ENCODE measurements around the gene RAB11FIP4.
"Not testable (repeated sequence)": the region's sequence is repeated elsewhere in the genome, so short reads cannot be mapped to it uniquely, and the experiment has no call there.

RAB11FIP4 gene

GRCh38 chr17:31391496-31391949 lies at the start of gene RAB11FIP4:
RAB11FIP4 (plus strand) TSS chr17:31391675; CDS start chr17:31391853, 178 bp downstream.
- TF ChIP-seq FOXP2 (optimal IDR thresholded peaks at IDR 0.05; ENCODE audit: control extremely low read depth, extremely low read length, insufficient read depth) (no peak), POLR2AphosphoS5 (IDR thresholded peaks at IDR 0.05; ENCODE audit: borderline replicate concordance, low read depth, low read length) (no peak), EZH2 (IDR thresholded peaks at IDR 0.05) (no peak)
- Histone ChIP-seq H3K9ac (ENCODE audit: insufficient read length) (no peak within 1 kb of the TSS), H3K4me3 (peak within 1 kb of the TSS; percentile 69), H3K9me3 (ENCODE audit: low read depth, low read length) (no peaks in the 10 kb centered on the region), H3K36me3 (ENCODE audit: insufficient read depth, low read length) (no peaks in the 10 kb centered on the region), H3K27ac (no peak within 1 kb of the TSS)
- DNase-seq (ENCODE audit: low read depth, low spot score) = no peak

- H3K9me3 ChIP-seq (ENCODE audit: low read depth, low read length); DNase-seq (ENCODE audit: low read depth, low spot score); H3K9ac ChIP-seq (ENCODE audit: insufficient read length); H3K4me3 ChIP-seq; H3K27ac ChIP-seq: not testable (repeated sequence)
- peaks cover 19% of the 10 kb centered on the region for H3K36me3 ChIP-seq (ENCODE audit: insufficient read depth, low read length)
These were observed 46.2 kb upstream of the RAB11FIP4 start for GRCh38 chr17:31345191-31345747.

GRCh38 chr17:31349454-31349853 lies 42.0 kb upstream of the RAB11FIP4 start:
- Histone ChIP-seq H3K4me3 (no peak overlapping the region), H3K36me3 (ENCODE audit: insufficient read depth, low read length) (peaks cover 34% of the 10 kb centered on the region), H3K27ac (no peak overlapping the region), H3K9ac (ENCODE audit: insufficient read length) (no peak overlapping the region), H3K9me3 (ENCODE audit: low read depth, low read length) (no peaks in the 10 kb centered on the region)
- TF ChIP-seq EZH2 (IDR thresholded peaks at IDR 0.05) = no peak
- no peak for TF ChIP-seq FOXP2 (optimal IDR thresholded peaks at IDR 0.05; ENCODE audit: control extremely low read depth, extremely low read length, insufficient read depth)
- TF ChIP-seq POLR2AphosphoS5 (IDR thresholded peaks at IDR 0.05; ENCODE audit: borderline replicate concordance, low read depth, low read length) = no peak
- no peak for DNase-seq (ENCODE audit: low read depth, low spot score)

GRCh38 chr17:31355935-31356334 lies 35.5 kb upstream of the RAB11FIP4 start:
- Histone ChIP-seq H3K9me3 (ENCODE audit: low read depth, low read length) (no peaks in the 10 kb centered on the region), H3K4me3 (no peak overlapping the region), H3K36me3 (ENCODE audit: insufficient read depth, low read length) (peaks cover 45% of the 10 kb centered on the region), H3K27ac (no peak overlapping the region), H3K9ac (ENCODE audit: insufficient read length) (no peak overlapping the region)
- no peak for DNase-seq (ENCODE audit: low read depth, low spot score)
- TF ChIP-seq EZH2 (IDR thresholded peaks at IDR 0.05) = no peak
- no peak for TF ChIP-seq FOXP2 (optimal IDR thresholded peaks at IDR 0.05; ENCODE audit: control extremely low read depth, extremely low read length, insufficient read depth)
- TF ChIP-seq POLR2AphosphoS5 (IDR thresholded peaks at IDR 0.05; ENCODE audit: borderline replicate concordance, low read depth, low read length) = no peak

GRCh38 chr17:31357091-31357490 lies 34.4 kb upstream of the RAB11FIP4 start:
- Histone ChIP-seq H3K4me3 (no peak overlapping the region), H3K36me3 (ENCODE audit: insufficient read depth, low read length) (peaks cover 46% of the 10 kb centered on the region)
- TF ChIP-seq FOXP2 (optimal IDR thresholded peaks at IDR 0.05; ENCODE audit: control extremely low read depth, extremely low read length, insufficient read depth) (no peak), EZH2 (IDR thresholded peaks at IDR 0.05) (no peak), POLR2AphosphoS5 (IDR thresholded peaks at IDR 0.05; ENCODE audit: borderline replicate concordance, low read depth, low read length) (no peak)

GRCh38 chr17:31357839-31358394 lies 33.6 kb upstream of the RAB11FIP4 start:
- no peak overlapping the region for H3K27ac ChIP-seq
- H3K36me3 ChIP-seq (ENCODE audit: insufficient read depth, low read length) = peaks cover 48% of the 10 kb centered on the region
- DNase-seq (ENCODE audit: low read depth, low spot score) = no peak
- no peaks in the 10 kb centered on the region for H3K9me3 ChIP-seq (ENCODE audit: low read depth, low read length)
- no peak overlapping the region for H3K4me3 ChIP-seq
- TF ChIP-seq POLR2AphosphoS5 (IDR thresholded peaks at IDR 0.05; ENCODE audit: borderline replicate concordance, low read depth, low read length) (no peak), FOXP2 (optimal IDR thresholded peaks at IDR 0.05; ENCODE audit: control extremely low read depth, extremely low read length, insufficient read depth) (no peak), EZH2 (IDR thresholded peaks at IDR 0.05) (no peak)
- no peak overlapping the region for H3K9ac ChIP-seq (ENCODE audit: insufficient read length)

More at GRCh38 chr17:31357091-31357490, 34.4 kb upstream of the RAB11FIP4 start:
- Histone ChIP-seq H3K9me3 (ENCODE audit: low read depth, low read length) (no peaks in the 10 kb centered on the region), H3K9ac (ENCODE audit: insufficient read length) (no peak overlapping the region), H3K27ac (no peak overlapping the region)
- no peak for DNase-seq (ENCODE audit: low read depth, low spot score)

GRCh38 chr17:31364012-31364411 lies 27.5 kb upstream of the RAB11FIP4 start:
- peaks cover 29% of the 10 kb centered on the region for H3K36me3 ChIP-seq (ENCODE audit: insufficient read depth, low read length)
- DNase-seq (ENCODE audit: low read depth, low spot score) = no peak
- TF ChIP-seq POLR2AphosphoS5 (IDR thresholded peaks at IDR 0.05; ENCODE audit: borderline replicate concordance, low read depth, low read length) (no peak), FOXP2 (optimal IDR thresholded peaks at IDR 0.05; ENCODE audit: control extremely low read depth, extremely low read length, insufficient read depth) (no peak), EZH2 (IDR thresholded peaks at IDR 0.05) (no peak)

GRCh38 chr17:31366088-31366487 lies 25.4 kb upstream of the RAB11FIP4 start:
- DNase-seq (ENCODE audit: low read depth, low spot score) = no peak
- no peak overlapping the region for H3K4me3 ChIP-seq

More at GRCh38 chr17:31364012-31364411, 27.5 kb upstream of the RAB11FIP4 start:
- H3K9me3 ChIP-seq (ENCODE audit: low read depth, low read length) = no peaks in the 10 kb centered on the region
- H3K4me3 ChIP-seq = no peak overlapping the region
- H3K9ac ChIP-seq (ENCODE audit: insufficient read length) = no peak overlapping the region
- no peak overlapping the region for H3K27ac ChIP-seq

GRCh38 chr17:31369266-31369665 lies 22.2 kb upstream of the RAB11FIP4 start:
- no peak overlapping the region for H3K27ac ChIP-seq
- no peak for DNase-seq (ENCODE audit: low read depth, low spot score)
- peaks cover 13% of the 10 kb centered on the region for H3K36me3 ChIP-seq (ENCODE audit: insufficient read depth, low read length)
- H3K9ac ChIP-seq (ENCODE audit: insufficient read length) = no peak overlapping the region
- H3K4me3 ChIP-seq = no peak overlapping the region
- TF ChIP-seq POLR2AphosphoS5 (IDR thresholded peaks at IDR 0.05; ENCODE audit: borderline replicate concordance, low read depth, low read length) = no peak
- H3K9me3 ChIP-seq (ENCODE audit: low read depth, low read length) = no peaks in the 10 kb centered on the region

More at GRCh38 chr17:31366088-31366487, 25.4 kb upstream of the RAB11FIP4 start:
- TF ChIP-seq EZH2 (IDR thresholded peaks at IDR 0.05) = no peak
- TF ChIP-seq FOXP2 (optimal IDR thresholded peaks at IDR 0.05; ENCODE audit: control extremely low read depth, extremely low read length, insufficient read depth) = no peak
- no peak for TF ChIP-seq POLR2AphosphoS5 (IDR thresholded peaks at IDR 0.05; ENCODE audit: borderline replicate concordance, low read depth, low read length)
- no peak overlapping the region for H3K9ac ChIP-seq (ENCODE audit: insufficient read length)
- H3K9me3 ChIP-seq (ENCODE audit: low read depth, low read length) = no peaks in the 10 kb centered on the region
- H3K27ac ChIP-seq = no peak overlapping the region
- H3K36me3 ChIP-seq (ENCODE audit: insufficient read depth, low read length) = peaks cover 20% of the 10 kb centered on the region

All from SK-N-MC (cell line).